Measurements from ENCODE around the gene NHEJ1.

The NHEJ1 gene

DNA sequence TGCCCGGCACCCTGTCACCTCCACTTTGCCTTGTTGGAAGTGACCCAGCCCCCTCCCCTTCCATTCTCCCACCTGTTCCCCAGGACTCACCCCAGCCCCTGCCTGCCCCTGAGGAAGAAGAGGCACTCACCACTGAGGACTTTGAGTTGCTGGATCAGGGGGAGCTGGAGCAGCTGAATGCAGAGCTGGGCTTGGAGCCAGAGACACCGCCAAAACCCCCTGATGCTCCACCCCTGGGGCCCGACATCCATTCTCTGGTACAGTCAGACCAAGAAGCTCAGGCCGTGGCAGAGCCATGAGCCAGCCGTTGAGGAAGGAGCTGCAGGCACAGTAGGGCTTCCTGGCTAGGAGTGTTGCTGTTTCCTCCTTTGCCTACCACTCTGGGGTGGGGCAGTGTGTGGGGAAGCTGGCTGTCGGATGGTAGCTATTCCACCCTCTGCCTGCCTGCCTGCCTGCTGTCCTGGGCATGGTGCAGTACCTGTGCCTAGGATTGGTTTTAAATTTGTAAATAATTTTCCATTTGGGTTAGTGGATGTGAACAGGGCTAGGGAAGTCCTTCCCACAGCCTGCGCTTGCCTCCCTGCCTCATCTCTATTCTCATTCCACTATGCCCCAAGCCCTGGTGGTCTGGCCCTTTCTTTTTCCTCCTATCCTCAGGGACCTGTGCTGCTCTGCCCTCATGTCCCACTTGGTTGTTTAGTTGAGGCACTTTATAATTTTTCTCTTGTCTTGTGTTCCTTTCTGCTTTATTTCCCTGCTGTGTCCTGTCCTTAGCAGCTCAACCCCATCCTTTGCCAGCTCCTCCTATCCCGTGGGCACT lies 21.9 kb upstream of the NHEJ1 start:
- no peak for DNase-seq (ENCODE audit: low read depth in 3 of 3)

DNA sequence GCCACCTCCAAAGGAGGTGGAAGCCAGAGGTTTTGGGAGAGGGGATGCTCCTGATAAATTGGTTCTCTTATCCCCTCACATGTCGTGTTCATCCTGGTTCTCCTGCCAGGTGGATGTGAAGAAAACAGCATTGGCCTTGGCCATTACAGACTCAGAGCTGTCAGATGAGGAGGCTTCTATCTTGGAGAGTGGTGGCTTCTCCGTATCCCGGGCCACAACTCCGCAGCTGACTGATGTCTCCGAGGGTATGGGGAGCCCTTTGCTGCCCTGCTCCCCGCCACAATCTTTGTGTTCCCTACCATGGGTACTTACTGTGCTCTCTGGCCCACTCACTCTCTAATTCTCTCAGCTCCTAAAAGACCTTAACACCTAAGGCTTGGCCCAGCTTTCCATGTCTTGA lies 20.9 kb upstream of the NHEJ1 start:
- DNase-seq (ENCODE audit: low read depth in 3 of 3) = no peak

DNA sequence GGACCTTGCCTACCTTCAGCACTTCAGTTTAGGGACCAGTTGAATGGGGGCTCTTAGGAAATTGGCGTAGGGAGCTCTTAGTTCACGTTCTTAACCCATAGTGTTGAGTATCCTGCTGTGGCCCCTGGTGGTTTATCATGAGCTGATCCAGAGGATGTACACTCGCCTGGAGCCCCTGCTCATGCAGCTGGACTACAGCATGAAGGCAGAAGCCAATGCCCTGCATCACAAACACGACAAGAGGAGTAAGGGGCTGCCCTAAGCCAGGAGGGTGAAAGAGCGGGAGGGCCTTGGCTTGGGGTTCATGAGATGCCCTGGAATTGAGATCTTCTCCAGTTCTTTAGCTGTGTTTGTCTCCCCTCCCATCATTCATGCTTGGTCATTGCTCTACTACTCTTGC lies 20.3 kb upstream of the NHEJ1 start:
- DNase-seq (ENCODE audit: low read depth in 3 of 3) = no peak

DNA sequence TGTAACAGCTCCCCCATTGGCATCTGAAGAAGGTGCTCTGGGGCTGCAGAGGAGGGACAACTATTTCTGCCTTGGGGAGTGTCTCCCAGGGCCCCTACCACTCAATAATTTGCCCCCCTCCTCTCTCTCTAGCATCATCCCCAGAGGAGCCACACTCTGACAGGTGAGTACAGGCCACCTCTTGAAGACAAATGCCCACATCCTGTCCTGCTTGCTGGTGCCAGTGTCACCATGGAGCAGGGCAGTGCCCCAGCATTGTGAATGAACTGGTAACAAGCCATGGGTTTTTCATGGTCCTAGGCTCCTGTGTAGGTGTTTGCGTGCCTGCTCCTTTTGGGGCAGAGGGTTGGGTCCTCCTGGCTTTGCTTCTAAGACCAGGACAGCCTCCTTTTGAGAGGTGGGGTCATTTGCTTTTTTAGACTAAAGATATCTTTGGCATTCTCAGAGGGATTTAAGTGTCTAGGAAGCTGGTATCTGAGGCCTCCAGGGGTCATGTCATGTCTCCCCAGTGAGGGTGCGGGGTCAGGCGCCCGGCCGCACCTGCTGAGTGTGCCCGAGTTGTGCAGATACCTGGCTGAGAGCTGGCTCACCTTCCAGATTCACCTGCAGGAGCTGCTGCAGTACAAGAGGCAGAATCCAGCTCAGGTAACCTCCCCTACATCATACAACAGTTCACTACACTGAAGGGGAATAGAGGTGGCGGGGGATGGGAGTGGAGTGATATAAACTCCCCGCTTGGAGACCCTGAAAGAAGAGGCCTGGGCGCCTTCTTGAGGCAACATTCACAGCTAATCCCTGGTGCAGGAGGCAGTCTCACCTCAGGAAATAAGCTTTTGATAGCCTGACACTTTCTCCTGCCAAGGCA lies 19.2 kb upstream of the NHEJ1 start:
- DNase-seq (ENCODE audit: low read depth in 3 of 3) = no peak

DNA sequence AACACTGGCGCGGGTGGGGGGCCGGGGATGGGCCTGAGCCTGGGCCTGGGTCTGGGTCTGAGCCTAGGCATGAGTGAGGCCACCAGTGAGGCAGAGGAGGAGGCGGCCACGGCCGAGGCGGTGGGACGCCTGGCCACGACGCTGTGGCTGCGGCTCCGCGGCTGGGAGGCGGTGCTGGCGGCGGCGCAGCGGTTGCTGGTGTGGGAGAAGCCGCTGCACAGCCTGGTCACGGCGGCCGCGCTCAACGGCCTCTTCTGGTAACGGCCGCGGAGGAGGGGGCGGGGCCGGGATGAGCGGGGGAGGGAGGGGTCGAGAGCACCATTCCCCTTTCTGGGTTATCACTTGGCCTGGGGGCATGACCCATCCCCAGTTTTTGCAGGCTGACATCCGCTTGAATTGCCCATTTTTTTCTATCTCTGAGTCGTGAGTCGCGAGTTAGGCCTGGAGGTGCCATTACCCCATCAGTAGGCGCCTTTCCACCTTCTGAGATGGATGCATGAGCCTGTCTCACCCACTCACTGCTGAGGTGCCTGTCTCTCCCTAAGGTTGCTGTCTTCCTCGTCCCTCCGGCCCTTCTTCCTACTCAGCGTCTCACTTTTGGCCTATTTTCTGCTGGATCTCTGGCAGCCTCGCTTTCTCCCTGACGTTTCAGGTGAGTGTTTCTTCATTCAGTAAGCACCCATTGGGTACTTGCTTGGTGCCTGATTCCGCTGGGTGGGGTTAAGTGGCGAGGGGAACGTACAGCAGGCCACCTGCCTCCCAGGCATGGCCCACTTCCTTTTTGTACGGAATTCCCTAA lies 18.0 kb upstream of the NHEJ1 start:
- DNase-seq (ENCODE audit: low read depth in 3 of 3) = no peak

DNA sequence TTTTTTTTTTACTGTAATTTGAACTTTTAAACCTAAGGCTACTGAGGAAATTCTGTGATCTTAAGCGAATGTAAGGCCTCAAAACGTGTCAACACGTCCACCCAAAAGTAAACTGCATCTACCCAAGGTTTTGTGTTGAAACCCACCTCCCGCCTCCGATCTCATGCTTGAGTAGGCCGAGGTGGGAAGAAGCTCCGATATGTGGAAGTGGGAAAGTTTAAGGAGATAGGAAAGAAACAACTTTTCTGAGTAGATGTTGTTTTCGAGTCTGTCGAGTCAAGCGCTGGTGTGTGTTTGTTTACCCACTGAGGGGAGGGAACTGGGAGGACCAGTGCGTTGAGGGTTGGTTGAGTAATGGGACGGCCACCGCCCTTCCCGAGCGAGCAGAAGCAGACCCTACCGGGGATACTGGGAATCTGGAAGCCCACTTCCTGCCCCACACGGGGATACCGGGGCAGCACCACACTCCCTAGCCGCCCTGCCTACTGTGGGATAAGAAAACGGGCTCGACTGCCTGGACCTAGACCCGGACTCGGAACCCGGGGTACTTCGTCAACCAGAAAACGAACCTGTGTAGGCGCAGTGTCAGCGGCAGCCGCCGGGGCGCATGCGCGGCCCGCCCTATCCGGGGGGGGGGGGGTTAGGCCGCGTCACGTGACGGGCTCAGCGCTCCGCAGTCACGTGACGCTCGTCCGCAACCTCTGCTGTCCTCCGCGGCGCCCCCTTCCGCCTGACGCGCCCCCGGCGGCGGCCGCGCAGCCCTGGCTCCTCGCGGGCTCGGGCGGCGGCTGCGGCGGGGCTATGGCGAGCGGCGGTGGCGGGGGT lies 17.1 kb upstream of the NHEJ1 start, which contains the start of gene RETREG2:
Gene RETREG2 (plus strand): TSS at position 724 of the 825 bp plus-strand sequence. CDS start 78 bp downstream, at position 802.
- peak; percentile 55 to 78 (median 61) for DNase-seq (ENCODE audit: low read depth in 3 of 3)

DNA sequence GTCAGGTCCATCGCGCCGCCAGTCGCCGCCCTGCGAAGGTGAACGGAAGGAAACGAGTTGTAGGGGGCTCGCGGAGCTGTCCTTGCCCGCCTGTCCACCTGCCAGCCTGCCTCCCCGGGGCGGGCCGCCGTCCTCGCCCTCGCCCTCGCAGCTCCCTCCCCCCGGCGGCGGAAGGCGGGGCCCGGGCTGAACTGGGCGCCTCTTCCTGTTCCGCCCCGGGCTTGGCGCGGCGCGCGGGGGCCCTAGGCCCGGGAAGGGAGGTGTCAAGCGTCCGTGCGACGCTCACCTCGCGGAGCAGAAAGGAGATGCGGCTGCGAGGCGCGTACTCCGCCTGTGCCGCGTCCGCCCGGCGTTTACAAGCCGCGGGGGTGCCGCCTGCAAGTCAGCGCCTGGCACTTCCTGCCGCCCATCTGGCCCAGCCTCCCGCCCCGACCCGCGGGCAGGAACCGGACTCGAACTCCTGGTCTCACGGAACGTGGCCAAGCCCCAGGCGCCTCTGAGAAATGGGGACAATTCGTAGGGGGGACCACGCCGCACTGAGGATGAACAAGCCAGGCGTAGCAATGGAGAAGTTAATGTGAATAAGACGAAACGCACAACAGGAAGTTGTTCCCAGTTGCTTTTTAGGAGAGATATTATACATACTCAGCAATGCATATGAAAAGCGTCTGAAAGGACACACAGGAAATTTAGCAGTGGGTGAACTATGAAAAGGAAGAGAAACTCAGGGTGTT lies 16.4 kb upstream of the NHEJ1 start, which contains the start of gene CNPPD1:
Gene CNPPD1 (minus strand): TSS at position 108 of the 734 bp plus-strand sequence. CDS start 97 bp downstream, at position 11.
- peak; percentile 74 to 90 (median 77) for DNase-seq (ENCODE audit: low read depth in 3 of 3)

DNA sequence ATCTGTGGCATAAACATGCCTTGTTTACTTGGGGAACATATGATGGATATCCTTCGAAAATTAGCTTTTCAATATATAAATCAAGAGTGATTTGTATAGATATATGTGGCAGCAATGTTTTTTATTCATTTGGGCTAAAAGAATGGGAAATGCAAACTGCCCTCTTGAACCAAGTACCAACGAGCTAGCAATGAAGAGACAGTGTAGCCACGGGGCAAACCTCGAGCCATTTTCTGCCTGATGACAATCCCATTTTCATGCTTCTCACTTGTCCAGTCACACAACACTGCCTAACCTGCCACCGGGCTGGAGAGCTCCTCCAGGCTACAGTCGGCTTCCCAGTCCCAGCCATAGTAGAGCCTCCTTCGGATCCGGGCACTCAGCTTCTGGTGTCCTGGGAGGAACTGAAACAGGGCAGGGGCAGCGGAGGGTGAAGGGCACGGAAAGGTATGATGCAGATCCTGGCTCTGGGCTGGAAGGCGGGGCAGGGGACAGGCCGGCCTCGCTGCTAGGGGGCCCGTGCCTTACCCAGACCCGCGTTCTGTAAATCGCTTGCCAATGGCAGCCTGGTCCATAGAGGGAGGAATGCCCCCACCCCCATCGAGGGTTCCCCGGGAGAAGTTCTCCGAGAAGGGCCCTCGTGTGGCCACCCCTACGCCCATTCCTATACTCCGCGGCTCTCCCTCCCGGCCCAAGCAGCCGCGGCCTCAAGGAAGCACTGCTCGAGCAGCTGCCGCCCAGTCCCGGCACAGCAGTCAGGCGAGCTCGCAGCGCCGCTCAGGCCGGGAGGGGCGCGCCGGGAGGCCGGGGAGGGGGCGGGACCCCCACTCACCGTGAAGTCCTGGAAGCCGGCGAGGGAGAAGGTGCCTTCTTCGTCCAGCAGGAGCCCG lies 15.6 kb upstream of the NHEJ1 start:
- no peak for DNase-seq (ENCODE audit: low read depth in 3 of 3)

DNA sequence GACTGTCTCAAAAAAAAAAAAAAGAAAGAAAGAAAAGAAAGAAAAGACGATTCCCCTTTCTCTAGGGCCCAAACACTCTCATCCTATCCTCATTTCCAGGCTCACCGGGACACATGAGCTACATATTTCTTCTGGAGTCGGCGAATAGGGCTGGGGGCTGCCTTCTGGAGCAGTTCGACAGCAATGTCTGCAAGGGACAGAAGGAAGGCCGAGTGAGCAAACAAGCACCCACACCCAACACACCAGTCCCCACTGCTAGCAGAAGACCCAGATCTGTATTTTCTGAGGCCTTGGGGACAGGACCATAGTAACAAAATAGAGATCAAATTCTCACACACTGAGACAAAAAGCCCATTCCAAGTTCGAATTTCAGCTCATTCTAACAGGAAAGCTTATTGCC lies 14.9 kb upstream of the NHEJ1 start:
- DNase-seq (ENCODE audit: low read depth in 3 of 3) = no peak

DNA sequence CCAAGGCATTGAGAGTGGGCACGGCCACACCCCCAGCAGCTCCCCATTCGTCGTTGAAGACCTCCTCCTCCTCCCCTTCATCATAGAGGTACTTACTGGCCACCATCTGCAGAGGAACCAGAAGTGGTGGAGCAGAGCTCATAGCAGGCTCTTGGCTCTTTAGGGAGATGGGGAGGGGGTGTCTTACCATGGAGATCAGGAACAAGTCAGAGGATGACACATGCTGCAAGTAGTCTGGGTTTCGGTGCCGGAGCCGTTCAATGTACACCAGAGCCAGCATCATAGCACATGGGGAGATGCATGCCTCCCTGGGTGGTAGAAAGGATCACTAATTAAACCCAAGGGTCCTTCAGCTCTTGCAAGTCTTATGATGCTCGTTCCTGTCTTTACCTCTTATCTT lies 14.2 kb upstream of the NHEJ1 start:
- no peak for DNase-seq (ENCODE audit: low read depth in 3 of 3)

DNA sequence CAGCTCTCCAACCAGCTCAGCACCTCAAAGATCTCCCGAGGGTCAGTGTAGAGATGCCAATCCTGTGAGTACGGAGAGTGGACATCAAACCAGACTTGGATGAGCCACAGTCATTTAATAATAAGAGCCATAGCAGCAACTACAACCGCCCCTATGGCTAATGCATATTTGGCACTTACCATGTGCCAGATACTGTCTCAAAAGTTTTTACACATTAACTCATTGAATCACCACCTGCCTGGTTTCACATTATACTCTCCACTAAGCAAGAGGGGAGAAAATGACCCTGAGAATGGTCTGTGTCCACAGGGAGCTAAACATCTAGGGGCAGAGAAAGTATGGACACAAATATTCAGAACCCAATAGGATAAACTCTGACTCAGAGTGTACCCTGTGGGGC lies 13.5 kb upstream of the NHEJ1 start:
- DNase-seq (ENCODE audit: low read depth in 3 of 3) = no peak

DNA sequence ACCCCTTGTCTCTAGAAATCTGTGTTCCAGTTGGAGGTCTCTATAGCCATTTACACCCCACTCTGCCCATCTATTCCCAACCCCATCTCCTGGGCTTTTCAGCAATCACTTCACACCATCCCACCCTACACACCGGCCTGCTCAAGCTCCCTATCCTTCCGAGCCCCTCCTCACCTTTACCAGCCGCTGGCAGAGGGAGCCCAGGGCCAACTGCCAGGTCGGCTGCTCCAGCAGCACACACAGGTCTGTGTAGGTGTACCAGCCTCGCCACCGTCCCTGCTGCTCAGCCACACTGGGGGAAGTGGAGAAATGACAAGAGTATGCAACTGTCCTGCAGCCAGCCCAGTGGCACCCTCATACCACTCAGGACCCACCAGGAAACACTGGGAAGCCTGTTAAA lies 12.6 kb upstream of the NHEJ1 start:
- DNase-seq (ENCODE audit: low read depth in 3 of 3) = no peak

DNA sequence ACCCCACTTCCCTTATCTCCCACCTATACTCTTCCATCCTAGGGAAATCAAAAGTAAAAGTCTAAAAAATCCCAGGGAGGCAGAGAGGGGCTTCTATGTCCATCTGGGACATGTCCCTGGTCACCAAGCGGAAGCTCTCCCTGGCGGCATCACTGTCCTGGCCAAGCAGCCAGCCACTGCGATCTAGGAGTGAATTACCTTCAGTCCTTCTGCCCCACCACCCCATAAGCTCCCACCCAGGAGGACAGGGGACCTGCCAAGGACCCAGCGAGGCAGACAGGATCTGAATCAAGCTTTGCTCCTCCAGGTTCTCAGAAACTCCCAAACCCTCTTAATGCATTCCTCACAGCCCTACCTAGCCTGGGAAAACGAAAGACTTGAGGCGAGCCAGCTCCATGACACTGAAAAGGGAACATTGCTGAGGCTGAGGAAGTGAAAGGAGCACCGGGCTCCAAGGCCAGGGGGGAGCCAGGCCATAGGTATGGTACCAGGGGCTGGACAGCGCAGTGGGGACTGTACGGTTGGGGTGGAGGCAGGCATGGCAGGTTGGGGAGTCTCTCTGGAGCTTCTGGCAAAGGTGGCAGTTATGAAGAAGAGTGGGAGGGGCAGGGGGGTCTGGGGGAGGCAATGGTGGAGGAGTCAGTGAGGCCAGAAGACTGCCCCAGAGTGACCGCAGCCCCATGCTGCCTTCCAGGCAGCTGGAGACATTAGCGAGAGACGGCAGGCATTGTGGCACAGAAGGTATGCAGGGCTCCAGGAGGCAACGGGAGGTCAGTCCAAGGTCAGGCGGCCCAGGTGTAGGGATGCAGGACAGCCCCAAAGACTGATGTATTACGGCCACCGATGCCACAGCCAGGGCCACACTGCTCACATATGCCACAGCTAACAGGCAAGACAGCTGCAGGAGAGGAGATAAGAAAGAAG lies 11.9 kb upstream of the NHEJ1 start:
- no peak for DNase-seq (ENCODE audit: low read depth in 3 of 3)

DNA sequence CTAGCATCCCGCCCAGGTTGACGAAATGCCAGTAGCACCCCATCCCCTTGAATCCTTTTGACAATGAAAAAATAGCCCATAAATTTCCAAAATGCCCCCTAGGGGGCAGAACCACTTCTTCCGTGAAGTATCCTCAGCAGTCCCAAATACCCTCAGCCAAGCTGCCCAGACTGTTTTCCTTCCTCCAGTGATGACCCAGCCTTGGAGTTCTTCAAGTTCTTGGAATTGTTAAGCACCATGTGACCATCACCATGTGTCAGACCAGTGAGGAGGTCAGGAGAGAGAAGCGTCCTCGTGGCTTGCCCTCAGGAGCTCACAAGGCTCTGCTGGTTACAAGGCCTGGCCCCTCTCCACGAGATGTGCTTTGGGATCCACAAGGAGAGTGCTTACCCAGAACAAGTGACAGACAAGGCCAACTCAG lies 10.6 kb upstream of the NHEJ1 start:
- DNase-seq (ENCODE audit: low read depth in 3 of 3) = no peak

DNA sequence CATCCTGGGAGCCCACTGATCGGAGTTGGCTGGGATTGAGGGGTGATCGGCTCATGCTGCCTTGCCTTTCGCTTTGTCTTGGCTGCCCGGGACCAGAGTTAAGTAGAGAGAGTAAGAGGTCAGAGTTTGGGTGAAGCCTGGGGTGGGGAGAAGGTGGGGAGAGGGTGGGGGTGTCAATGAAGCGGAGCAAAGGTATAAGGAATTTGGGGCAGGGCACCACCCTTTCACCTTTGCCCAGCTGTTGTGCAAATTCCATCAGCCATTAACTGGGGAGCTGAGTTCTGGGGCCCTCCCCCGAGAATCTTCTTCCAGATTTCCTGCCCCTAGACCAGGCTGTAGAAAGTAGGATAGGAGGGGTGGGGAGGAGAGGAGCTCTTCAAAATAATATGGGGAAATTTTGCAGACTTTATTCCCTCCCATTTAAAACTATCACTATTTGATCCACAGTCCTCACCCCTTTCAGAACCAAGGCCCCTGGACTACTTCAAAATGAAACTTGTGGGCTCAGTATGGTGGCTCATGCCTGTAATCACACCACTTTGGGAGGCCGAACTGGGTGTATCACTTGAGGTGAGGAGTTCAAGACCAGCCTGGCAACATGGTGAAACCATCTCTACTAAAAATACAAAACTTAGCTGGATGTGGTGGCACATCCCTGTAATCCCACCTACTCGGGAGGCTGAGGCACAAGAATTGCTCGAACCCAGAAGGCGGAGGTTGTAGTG lies 9.5 kb upstream of the NHEJ1 start, which contains the start of gene SLC23A3:
Gene SLC23A3 (minus strand): TSS at position 100 of the 725 bp plus-strand sequence. CDS start 45 bp downstream, at position 55.
- no peak for DNase-seq (ENCODE audit: low read depth in 3 of 3)

DNA sequence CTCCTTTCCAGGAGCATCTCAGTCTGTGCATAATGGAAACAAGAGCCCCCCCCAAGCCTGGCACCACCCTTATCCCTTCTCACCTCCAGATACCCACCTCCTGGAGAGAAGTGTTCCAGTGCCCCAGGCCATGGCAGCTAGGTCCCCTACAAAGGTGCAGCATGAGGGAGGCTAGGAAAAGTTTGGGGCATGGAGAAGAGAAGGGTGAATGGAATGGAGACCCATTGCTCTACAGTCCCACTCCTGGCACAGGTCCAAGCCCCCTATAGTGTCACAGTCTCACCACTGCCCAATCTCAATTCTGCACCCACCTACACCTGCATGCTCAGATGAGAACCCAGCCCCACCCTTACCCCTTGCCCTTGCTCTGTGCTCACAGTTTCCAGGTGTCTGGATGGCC lies 8.3 kb upstream of the NHEJ1 start:
- DNase-seq (ENCODE audit: low read depth in 3 of 3) = no peak

DNA sequence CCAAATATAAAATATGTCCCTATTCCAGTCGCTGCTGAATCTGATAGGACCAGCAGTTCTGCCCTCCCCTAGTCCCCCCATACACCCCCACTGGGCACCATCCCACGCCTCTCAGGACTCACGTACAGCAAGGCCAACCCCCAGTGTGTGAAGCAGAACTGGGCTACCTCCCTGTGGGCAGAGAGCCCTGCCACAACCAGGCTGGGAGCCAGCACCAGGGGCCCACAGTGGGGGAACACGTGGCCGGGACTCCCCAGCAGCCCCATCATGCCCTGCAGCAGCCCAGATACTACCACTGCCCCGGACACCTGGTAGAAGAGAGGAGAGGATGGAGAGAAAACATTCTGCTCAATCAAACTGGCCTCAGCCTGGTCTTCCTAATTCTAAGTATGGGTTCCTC lies 7.9 kb upstream of the NHEJ1 start:
- DNase-seq (ENCODE audit: low read depth in 3 of 3) = no peak
